Activated CD8-positive, alpha-beta memory T cell treated with anti-CD3 and anti-CD28 coated beads for 4 hours (primary cell): Measurements from ENCODE around the gene SH3BP1.
"Not testable (repeated sequence)": the region's sequence is repeated elsewhere in the genome, so short reads cannot be mapped to it uniquely, and the experiment has no call there.

ENCODE experiments used
- DNase-seq, 2 donors: peaks; one replicate each; pipeline ENCODE4 v3.0.0-alpha.2; 2020; ENCODE audit warnings: low read depth in 2 of 2

Gene SH3BP1

DNA sequence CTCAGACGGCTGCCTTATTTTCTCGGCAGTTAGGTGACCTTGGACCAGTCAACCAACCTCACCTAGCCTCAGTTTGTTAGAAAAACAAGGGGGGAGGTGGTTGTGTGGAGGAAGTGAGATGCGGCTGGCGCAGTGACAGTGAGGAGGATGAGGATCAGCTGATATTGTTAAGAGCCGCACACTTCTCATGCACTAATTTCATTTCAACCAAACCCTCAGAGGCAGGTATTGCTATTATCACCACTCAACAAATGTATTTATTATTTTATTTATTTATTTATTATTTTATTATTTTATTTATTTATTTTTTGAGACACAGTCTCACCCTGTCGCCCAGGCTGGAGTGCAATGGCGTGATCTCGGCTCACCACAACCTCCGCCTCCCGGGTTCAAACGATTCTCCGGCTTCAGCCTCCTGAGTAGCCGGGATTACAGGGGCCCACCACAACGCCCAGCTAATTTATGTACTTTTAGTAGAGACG, 38.1 kb downstream of the SH3BP1 start:
- no peak for DNase-seq

DNA sequence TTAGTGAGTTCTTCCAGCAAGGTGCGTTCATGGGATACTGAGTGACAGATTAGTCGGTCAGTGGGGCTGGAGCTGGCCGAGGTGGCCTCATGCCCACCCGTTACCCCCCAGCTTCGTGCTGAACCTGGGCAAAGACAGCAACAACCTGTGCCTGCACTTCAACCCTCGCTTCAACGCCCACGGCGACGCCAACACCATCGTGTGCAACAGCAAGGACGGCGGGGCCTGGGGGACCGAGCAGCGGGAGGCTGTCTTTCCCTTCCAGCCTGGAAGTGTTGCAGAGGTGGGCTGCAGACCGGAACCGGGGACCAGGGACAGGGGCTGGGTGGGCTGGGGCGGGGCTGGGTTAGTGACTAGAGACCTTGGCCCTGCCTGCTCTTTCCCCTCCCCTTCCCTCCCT, 38.9 kb downstream of the SH3BP1 start:
- DNase-seq, result no peak

GRCh38 chr22:37679670-37680069, 40.2 kb downstream of the SH3BP1 start:
- DNase-seq, result no peak

DNA sequence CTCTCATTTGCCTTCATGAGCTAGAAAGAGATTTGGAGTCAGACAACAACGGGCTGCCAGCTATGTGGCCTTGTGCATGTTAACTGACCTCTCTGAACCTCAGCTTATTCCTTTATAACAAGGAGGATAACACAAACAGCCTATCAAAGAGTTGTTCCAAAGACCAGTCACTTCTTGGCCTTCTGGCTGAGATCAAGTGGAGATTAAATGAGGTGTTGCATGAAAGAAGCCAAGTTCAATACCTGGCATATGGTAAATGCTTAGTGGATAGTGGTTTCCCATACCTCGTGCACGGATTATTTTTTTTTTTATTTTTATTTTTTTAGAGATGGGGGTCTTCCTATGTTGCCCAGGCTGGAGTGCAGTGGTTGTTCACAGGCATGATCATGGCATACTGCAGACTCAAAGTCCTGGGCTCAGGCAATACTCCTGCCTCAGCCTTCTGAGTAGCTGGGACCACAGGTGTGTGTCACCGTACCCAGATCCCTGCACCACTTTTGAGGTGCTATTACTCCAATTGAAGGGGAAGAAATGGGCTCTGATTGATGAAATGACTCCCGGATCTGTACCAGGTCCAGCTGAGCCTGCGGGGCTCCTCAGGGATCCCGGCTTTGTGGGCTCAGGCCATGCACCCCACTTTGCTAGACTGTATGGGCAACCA, 40.9 kb downstream of the SH3BP1 start:
- no peak for DNase-seq

- no peak for DNase-seq
These were observed 41.5 kb downstream of the SH3BP1 start for GRCh38 chr22:37681001-37681424.

GRCh38 chr22:37681556-37682049, 42.1 kb downstream of the SH3BP1 start:
- peak in 1 of 2 donors; percentile 57 for DNase-seq

- no peak for DNase-seq
These were observed 45.5 kb downstream of the SH3BP1 start for GRCh38 chr22:37684803-37685615.

GRCh38 chr22:37686002-37686982, 46.8 kb downstream of the SH3BP1 start, which contains the start of gene NOL12:
NOL12 (plus strand) TSS chr22:37686343; CDS start chr22:37686393, 50 bp downstream.
- DNase-seq, result peak; percentile 54 to 59

GRCh38 chr22:37690407-37690806, 50.9 kb downstream of the SH3BP1 start:
- no peak for DNase-seq

DNA sequence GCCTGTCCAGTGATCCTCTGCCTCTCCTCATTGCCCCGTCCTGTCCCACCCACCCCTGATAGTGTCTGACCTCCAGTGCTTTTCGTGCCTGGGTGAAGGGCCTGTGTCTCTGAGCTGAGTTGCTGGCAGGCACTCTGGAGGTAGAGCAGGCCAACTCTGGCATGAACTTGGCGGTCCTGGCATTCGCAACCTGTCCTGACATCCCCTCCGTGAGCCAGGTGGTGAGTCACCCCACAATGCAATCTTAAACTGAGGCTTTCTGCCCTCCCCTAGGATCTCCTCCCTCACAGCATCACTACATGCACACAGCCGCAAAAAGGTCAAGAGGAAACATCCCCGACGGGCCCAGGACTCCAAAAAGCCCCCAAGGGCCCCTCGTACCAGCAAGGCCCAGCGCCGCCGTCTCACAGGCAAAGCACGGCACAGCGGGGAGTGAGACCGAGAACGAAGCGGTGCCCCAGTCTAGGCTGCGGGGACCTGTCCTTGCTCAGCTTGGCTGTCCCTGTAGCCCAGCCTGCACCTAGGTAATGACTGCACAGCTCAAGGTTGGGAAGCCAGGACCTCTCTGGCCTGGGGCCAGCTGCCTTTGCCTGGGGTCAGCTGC, 51.5 kb downstream of the SH3BP1 start:
- DNase-seq, result no peak

DNA sequence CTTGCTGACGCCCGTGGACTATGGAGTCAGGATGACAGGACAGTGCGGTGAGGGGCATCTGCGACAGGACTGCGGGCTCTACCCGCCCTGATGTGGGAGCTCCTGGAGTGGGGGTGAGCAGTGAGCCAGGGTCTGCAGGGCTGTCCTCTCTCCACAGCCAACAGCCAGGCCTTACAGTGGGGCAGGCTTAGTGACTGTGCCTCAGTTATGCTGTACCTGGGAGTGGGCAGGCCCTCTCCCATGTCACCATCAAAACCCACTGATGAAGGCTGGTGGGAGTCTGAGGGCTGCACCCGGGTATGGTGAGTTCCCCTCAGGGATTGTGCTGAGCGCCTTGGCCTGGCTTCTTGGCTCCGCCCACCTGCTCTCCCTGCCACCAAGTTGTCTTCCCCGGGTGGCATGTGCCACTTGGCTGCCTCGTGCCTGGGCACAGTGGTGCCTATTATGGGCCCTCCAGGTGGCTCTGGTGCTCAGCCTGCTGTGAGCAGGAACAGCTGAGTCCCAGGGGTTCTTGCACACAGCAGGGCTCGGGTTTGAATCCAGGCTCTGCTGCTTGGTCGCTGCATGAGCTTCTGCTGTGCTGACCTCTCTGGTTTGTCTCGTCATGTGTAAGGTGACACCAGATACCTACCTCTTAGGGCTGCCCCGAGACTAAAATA, 53.3 kb downstream of the SH3BP1 start:
- no peak for DNase-seq

DNA sequence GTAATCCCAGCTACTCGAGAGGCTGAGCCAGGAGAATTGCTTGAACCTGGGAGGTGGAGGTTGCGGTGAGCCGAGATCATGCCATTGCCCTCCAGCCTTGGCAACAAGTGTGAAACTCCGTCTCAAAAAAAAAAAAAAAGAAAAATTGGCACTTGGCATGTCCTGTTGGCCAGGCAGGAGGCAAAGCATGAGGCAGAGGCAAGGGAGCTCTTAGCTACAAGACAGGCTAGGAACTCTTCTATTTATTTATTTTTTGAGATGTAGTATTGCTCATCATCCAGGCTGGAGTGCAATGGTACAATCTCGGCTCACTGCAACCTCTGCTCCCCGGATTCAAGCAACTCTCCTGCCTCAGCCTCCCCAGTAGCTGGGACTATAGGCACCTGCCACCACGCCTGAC, 54.7 kb downstream of the SH3BP1 start:
- DNase-seq, result not testable (repeated sequence)

GRCh38 chr22:37696260-37696656, 56.8 kb downstream of the SH3BP1 start:
- not testable (repeated sequence) for DNase-seq

DNA sequence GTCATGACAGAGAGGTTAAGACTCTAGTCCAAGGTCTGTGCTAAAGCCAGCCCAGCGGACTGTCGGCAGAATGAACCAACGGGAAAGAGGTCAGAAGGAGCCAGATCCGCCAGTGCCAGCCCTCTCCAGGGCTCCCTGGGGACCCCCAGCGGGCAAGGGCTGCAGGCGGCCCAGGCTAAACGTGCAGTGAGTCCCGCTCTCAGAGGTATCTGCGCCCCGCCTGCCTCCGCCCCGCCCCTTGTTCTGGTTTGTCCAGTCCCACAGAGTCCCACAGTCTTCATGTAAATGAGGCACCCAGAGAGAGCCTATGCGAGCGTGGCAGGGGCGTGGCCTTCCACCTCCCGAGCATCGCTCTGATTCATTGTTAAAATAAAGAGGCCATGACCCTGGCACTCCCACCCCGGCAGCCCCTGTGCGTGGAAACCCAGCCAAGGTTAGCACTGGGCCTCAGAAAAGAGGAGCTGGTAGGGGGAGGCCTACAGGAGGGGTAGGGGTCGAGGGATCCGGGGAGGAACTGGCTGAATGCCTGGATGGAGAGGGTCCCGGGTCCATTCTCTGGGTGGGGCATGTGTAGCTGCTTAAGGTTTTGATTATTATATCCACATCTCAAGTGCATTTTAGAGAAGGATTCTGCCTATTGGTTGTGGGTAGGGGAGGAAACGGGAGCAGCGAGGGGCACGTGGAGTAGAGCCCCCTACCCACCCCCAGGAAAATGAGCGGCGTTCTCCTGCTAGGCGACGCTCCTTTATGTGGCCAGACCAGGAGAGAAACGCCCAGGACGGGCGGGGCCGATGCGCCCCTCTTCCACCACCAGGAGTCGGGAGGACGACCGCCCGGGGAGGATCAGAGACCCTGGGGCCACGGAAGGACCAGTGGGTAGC, 57.4 kb downstream of the SH3BP1 start, which contains the start of gene TRIOBP:
TRIOBP (plus strand) TSS at position 392 of the 881 bp plus-strand sequence. CDS start 4,318 bp downstream, outside the sequence.
- peak; percentile 64 to 68 for DNase-seq

GRCh38 chr22:37697538-37697835, 58.0 kb downstream of the SH3BP1 start:
- DNase-seq, result no peak

DNA sequence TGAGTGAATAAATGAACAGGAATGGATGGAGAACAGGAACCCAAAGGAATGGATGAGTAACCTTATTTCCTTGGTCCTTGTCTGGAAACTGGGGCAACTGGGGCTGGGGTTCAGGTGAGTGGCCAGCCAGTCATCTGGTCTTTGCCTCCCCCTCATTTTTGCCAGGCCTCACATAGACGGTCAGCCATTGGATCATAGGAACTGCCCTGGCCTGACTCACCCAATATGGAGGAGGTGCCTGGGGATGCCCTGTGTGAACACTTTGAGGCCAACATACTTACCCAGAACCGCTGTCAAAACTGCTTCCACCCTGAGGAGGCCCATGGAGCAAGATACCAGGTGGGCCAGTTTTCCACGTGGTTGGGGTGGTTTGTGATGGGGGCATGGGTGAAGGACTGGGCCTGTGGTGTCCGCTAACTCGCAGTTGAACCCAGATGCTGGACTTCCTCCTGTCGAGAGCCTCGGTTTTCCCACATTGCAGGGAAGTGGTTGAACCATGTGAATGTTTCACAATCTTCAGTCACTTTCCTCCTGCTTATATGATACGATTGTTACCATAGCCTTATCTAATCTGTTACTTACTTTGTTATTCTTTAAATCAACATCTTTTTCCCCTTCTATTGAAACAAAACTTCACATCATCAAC, 61.8 kb downstream of the SH3BP1 start:
- no peak for DNase-seq

DNA sequence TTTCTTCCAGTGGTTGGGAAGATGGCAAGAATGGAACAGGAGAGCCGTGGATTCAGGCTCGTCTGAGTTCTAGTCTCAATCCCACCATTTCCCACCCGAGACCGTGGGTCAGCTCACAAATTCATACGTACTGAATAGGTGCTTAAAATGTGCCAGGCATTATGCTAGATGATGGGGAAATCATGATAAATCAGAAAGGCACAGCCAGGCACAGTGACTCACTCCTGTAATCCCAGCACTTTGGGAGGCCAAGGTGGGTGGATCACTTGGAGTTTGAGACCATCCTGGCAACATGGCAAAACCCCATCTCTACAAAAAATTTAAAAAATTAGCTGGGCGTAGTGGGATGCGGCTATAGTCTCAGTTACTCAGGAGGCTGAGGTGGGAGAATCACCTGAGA, 64.4 kb downstream of the SH3BP1 start:
- DNase-seq, result no peak

DNA sequence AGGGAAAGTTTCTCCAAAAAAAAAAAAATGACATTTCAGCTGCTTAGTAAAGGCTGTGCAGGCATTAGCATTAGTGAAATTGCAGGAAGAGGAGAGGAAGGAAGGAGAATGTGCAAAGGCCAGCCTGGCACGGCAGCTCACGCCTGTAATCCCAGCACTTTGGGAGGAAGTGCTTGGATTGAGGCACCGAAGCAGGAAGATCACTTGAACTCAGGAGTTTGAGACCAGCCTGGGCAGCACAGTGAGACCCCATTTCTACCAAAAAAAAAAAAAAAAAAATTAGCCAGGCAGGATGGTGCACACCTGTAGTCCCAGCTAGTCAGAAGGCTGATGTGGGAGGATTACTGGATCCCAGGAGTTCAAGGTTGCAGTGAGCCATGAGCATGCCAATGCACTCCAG, 65.2 kb downstream of the SH3BP1 start:
- DNase-seq, result no peak

- no peak for DNase-seq
These were observed 65.7 kb downstream of the SH3BP1 start for GRCh38 chr22:37705205-37705604.
